Sigmoid colon (tissue), 4 donors: Measurements from ENCODE around the gene HDAC9.

Source experiments
- CTCF ChIP-seq, 4 experiments: fragments of 450-650 bp in 3 of 4; fragments of 200-600 bp in 1 of 4; IDR thresholded peaks; one replicate each; pipeline ENCODE4 v1.5.1; 2016 to 2019; ENCODE audit warnings: antibody characterized with exemption in 4 of 4, mild to moderate bottlenecking in 3 of 4, moderate library complexity in 2 of 4
- EP300 ChIP-seq, 4 donors: sonication (generic); formaldehyde crosslinking; IDR thresholded peaks; one replicate each; pipeline ENCODE4 v1.6.1; 2017; ENCODE audit warnings: antibody characterized with exemption in 4 of 4
- POLR2A ChIP-seq, 2 donors: fragments of 450-650 bp; IDR thresholded peaks; one replicate each; pipeline ENCODE4 v1.6.1; 2016; ENCODE audit warnings: antibody characterized with exemption in 2 of 2, mild to moderate bottlenecking in 2 of 2, moderate library complexity in 2 of 2
- POLR2AphosphoS5 ChIP-seq, 4 donors: sonication (generic); formaldehyde crosslinking; IDR thresholded peaks; one replicate each; pipeline ENCODE4 v1.6.1; 2017; ENCODE audit warnings: antibody characterized with exemption in 4 of 4

- TF ChIP-seq CTCF (IDR thresholded peaks at IDR 0.05) (no peak), POLR2A (IDR thresholded peaks at IDR 0.05) (no peak), POLR2AphosphoS5 (IDR thresholded peaks at IDR 0.05) (no peak), EP300 (IDR thresholded peaks at IDR 0.05) (no peak)
These were observed 519.5 kb downstream of the HDAC9 start for GRCh38 chr7:19015098-19015497.
